ENCODE data around the gene RTN4RL2. TPM values are rescaled to one million over a fixed set of nuclear protein-coding genes. Genes with fewer than 3 reads are reported as not detected.

The RTN4RL2 gene
- total RNA-seq, 4 donors from 2014 or later = 0.12 to 2.3 (median 0.27) TPM; not detected in 1

GRCh38 chr11:57460758-57461749 lies 726 bp downstream of the RTN4RL2 start:
- Histone ChIP-seq H3K9me3 (no peaks in the 10 kb centered on the region), H3K27me3 (peaks cover 78% of the 10 kb centered on the region), H3K4me3 (peak overlapping the region in 1 of 2 donors; percentile 52), H3K36me3 (no peaks in the 10 kb centered on the region), H3K4me1 (peaks cover 0 to 46% (median 27%) of the 10 kb centered on the region in 3 donors), H3K27ac (no peak overlapping the region)
- TF ChIP-seq EP300 (IDR thresholded peaks at IDR 0.05) (no peak), CTCF (IDR thresholded peaks at IDR 0.05) (no peak), POLR2AphosphoS5 (IDR thresholded peaks at IDR 0.05) (no peak)
- WGBS, 2 donors (ENCODE audit: low coverage in 1 of 2) = 52 to 89% methylated on average over 2 to 4 of the region's 50 CpGs
- no peak for ATAC-seq

- TF ChIP-seq POLR2A (IDR thresholded peaks at IDR 0.05) = no peak
- TF ChIP-seq EP300 (IDR thresholded peaks at IDR 0.05) = no peak
- TF ChIP-seq CTCF (IDR thresholded peaks at IDR 0.05) = no peak
- no peak for TF ChIP-seq POLR2AphosphoS5 (IDR thresholded peaks at IDR 0.05)
- Histone ChIP-seq H3K36me3 (no peaks in the 10 kb centered on the region), H3K27me3 (peaks cover 75% of the 10 kb centered on the region), H3K9me3 (no peaks in the 10 kb centered on the region), H3K4me3 (no peak overlapping the region), H3K4me1 (peaks cover 0 to 44% (median 27%) of the 10 kb centered on the region in 3 donors), H3K27ac (no peak overlapping the region)
- 45 to 73% methylated on average over 6 to 8 of the region's 16 CpGs for WGBS, 2 donors (ENCODE audit: low coverage in 1 of 2)
- ATAC-seq = no peak
Observed at GRCh38 chr11:57461841-57462489, 1.6 kb downstream of the RTN4RL2 start.

DNA sequence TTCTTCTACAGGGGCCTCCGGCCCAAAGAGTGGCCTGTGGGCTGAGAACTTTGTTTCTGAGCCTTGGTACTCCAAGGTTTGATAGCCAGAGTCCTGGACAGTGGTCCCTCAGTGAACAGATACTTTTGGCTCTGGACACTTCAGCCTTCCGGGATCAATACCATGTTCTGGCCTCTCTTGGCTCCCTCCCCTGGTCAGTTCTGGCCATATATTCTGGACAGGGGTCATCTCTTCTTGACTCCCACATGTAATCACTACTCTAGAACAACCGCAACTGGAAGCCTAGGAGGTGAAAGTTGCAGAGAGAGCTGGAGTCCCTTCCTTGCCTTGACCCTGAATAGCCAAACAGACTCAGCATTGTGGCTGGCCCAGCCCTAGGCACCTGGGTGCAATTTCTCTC lies 2.3 kb downstream of the RTN4RL2 start:
- no peak for ATAC-seq
- Histone ChIP-seq H3K4me3 (no peak overlapping the region), H3K27ac (no peak overlapping the region), H3K9me3 (no peaks in the 10 kb centered on the region), H3K4me1 (peaks cover 0 to 38% (median 25%) of the 10 kb centered on the region in 3 donors), H3K27me3 (peaks cover 74% of the 10 kb centered on the region), H3K36me3 (no peaks in the 10 kb centered on the region)
- TF ChIP-seq CTCF (IDR thresholded peaks at IDR 0.05) (no peak), POLR2AphosphoS5 (IDR thresholded peaks at IDR 0.05) (no peak), EP300 (IDR thresholded peaks at IDR 0.05) (no peak), POLR2A (IDR thresholded peaks at IDR 0.05) (no peak)
- WGBS, 2 donors (ENCODE audit: low coverage in 1 of 2) = 83 to 100% methylated on average over 1 to 2 of the region's 3 CpGs

DNA sequence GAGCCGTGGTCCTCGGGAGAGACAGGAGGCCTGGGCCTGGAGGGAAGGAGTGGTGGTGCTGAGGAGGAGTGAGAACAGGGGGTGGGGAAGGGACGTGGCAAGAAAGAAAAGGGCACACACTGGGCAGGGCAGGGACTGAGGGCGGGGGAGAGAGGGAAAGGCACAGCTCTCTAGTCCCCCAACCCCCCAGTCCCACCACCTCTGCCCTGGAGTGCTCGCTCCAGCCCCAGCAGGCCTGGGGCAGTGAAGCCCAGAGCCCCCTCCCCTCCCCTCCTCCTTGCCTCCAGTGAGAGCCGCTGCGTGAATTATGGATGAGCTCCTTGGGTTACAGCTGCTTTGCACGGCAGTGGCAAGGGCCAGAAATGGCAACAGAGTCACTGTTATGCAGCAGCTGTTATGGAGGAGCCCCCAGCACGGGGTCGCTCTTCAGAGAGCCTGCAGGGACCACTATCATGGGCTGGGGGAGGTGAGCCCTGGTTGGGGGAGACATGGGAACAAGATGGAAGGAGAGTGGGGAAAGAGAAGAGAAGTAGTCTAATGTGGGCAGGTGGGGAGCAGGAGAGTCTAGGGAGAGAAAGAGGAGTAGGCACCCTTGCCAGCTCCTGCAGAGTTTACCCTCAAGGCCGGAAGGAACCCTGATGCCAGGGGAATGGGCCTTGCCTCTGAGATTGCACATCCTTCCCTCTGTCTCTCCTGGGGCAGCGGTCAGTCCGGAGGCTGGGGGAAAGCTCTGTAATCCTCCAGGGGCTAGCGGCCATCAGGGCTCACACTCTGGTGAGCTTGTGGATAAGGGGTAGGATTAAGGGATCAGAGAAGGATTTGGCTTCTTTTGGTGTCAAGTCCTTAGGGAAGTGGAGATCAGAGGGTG lies 3.6 kb downstream of the RTN4RL2 start:
- no peaks in the 10 kb centered on the region for H3K9me3 ChIP-seq
- peaks cover 64% of the 10 kb centered on the region for H3K27me3 ChIP-seq
- ATAC-seq = no peak
- WGBS, 2 donors (ENCODE audit: low coverage in 1 of 2) = 66% methylated on average over 6 of the region's 14 CpGs; no CpG with 5 or more reads in 1 of the 2 donors
- no peak overlapping the region for H3K27ac ChIP-seq
- no peak overlapping the region for H3K4me3 ChIP-seq
- peaks cover 0 to 25% (median 15%) of the 10 kb centered on the region in 3 donors for H3K4me1 ChIP-seq
- H3K36me3 ChIP-seq = no peaks in the 10 kb centered on the region
- TF ChIP-seq POLR2AphosphoS5 (IDR thresholded peaks at IDR 0.05) = no peak
- no peak for TF ChIP-seq POLR2A (IDR thresholded peaks at IDR 0.05)
- TF ChIP-seq CTCF (IDR thresholded peaks at IDR 0.05) = no peak
- TF ChIP-seq EP300 (IDR thresholded peaks at IDR 0.05) = no peak

Measured in gastroesophageal sphincter (tissue), 4 donors.